ENCODE data around the gene MED26. TPM values are rescaled to one million over a fixed set of nuclear protein-coding genes. Genes with fewer than 3 reads are reported as not detected.

Gene MED26
- total and polyA plus RNA-seq, 9 of the 15 experiments (the other 6 are each of a cell fraction or from before 2014, with no cell fraction given): 0.71 to 15.1 (median 6.2) TPM

- no peak for TF ChIP-seq KLF1 (tag; IDR thresholded peaks at IDR 0.05)
- TF ChIP-seq ZNF174 (CRISPR knock-in tag; IDR thresholded peaks at IDR 0.05): no peak
- no peak for TF ChIP-seq FOS (IDR thresholded peaks at IDR 0.05; ENCODE audit: extremely low read depth, insufficient read length)
- peak; percentile 29; the same call in 1 of the 2 replicates for TF ChIP-seq ATF7 (IDR thresholded peaks at IDR 0.05)
- TF ChIP-seq MED1 (CRISPR knock-in tag; IDR thresholded peaks at IDR 0.05; ENCODE audit: borderline replicate concordance): no peak
- no peak for TF ChIP-seq HMGXB4 (CRISPR knock-in tag; IDR thresholded peaks at IDR 0.05)
- TF ChIP-seq ZNF431 (CRISPR knock-in tag; IDR thresholded peaks at IDR 0.05): no peak
- TF ChIP-seq KLF13 (tag; IDR thresholded peaks at IDR 0.05; ENCODE audit: borderline replicate concordance, low read depth): peak; percentile 22; the same call in 1 of the 2 replicates
- TF ChIP-seq ZBTB26 (CRISPR knock-in tag; IDR thresholded peaks at IDR 0.05): no peak
- TF ChIP-seq CGGBP1 (CRISPR knock-in tag; IDR thresholded peaks at IDR 0.05): no peak
- TF ChIP-seq ZFP36 (IDR thresholded peaks at IDR 0.05; ENCODE audit: low read depth, low read length, partially characterized antibody): peak; percentile 22
- no peak for TF ChIP-seq SOX6 (IDR thresholded peaks at IDR 0.05)
- no peak for TF ChIP-seq NFRKB (IDR thresholded peaks at IDR 0.05; ENCODE audit: low read depth)
- TF ChIP-seq PHB2 (IDR thresholded peaks at IDR 0.05; ENCODE audit: low read depth): no peak
- no peak for TF ChIP-seq E2F5 (CRISPR knock-in tag; IDR thresholded peaks at IDR 0.05)
- no peak for TF ChIP-seq ZZZ3 (IDR thresholded peaks at IDR 0.05)
- 0 out of 2 replicates have a peak, but pooled peaks have one; percentile 20 for TF ChIP-seq CREB3L1 (IDR thresholded peaks at IDR 0.05; ENCODE audit: borderline replicate concordance, low read depth)
- peak; percentile 56 for TF ChIP-seq HDGF (IDR thresholded peaks at IDR 0.05)
- peak; percentile 61; the same call in 1 of the 2 replicates for TF ChIP-seq TOE1 (IDR thresholded peaks at IDR 0.05; ENCODE audit: borderline replicate concordance)
- TF ChIP-seq TOE1 (CRISPR knock-in tag; IDR thresholded peaks at IDR 0.05; ENCODE audit: borderline replicate concordance, low read depth): no peak
- TF ChIP-seq ZC3H4 (CRISPR knock-in tag; IDR thresholded peaks at IDR 0.05; ENCODE audit: borderline replicate concordance): no peak
- no peak for TF ChIP-seq SMC3 (conservative IDR thresholded peaks at IDR 0.05; ENCODE audit: insufficient read depth, low read depth, low read length)
- TF ChIP-seq ZNF274 (IDR thresholded peaks at IDR 0.05; ENCODE audit: borderline replicate concordance, low read depth, low read length): no peak
- no peak for TF ChIP-seq CBX3 (IDR thresholded peaks at IDR 0.05; ENCODE audit: borderline replicate concordance in 1 of 2, low read length in 2 of 2)
These were observed 43.5 kb downstream of the MED26 start (continued) for GRCh38 chr19:16584248-16585093.

Data from K562 (cell line).